Neural crest cell (in vitro differentiated cells): Measurements from ENCODE around the gene C2CD4B. TPM values are rescaled to one million over a fixed set of nuclear protein-coding genes. Genes with fewer than 3 reads are reported as not detected.

Source experiments
- DNase-seq: peaks from one replicate; pipeline ENCODE4 v3.0.0; 2021; ENCODE audit warnings: low read depth, mixed read lengths, low spot score
- H3K27ac Mint-ChIP-seq: one replicate; pipeline ENCODE4 v1.8.0; 2021; ENCODE audit warnings: mild to moderate bottlenecking, mixed read lengths; ENCODE audit not compliant: unreplicated experiment
- H3K27me3 Mint-ChIP-seq: 2 replicates; pipeline ENCODE4 v1.8.0; 2021; ENCODE audit warnings: low read depth, mild to moderate bottlenecking, mixed read lengths
- H3K36me3 Mint-ChIP-seq: 2 replicates; pipeline ENCODE4 v1.8.0; 2021; ENCODE audit warnings: low read depth, mild to moderate bottlenecking, mixed read lengths
- H3K4me1 Mint-ChIP-seq: 2 replicates; pipeline ENCODE4 v1.8.0; 2021; ENCODE audit warnings: mixed read lengths
- H3K4me3 Mint-ChIP-seq: one replicate; pipeline ENCODE4 v1.8.0; 2021; ENCODE audit warnings: mild to moderate bottlenecking, mixed read lengths
- H3K9me3 Mint-ChIP-seq: 2 replicates; pipeline ENCODE4 v1.8.0; 2021; ENCODE audit warnings: mixed read lengths
- CTCF ChIP-seq: fragments of 200-600 bp; sonication (generic); conservative IDR thresholded peaks from 2 replicates; pipeline ENCODE4 v1.5.0; 2021; ENCODE audit warnings: antibody characterized with exemption, mild to moderate bottlenecking
- total RNA-seq: library from RNA; stranded (reverse); gene quantifications from 2 replicates; pipeline ENCODE4 v1.2.1, GENCODE V29; 2021

Gene C2CD4B
- total RNA-seq, 1 donor from 2014 or later: not detected

GRCh38 chr15:62150445-62150844 lies 14.6 kb downstream of the C2CD4B start:
- H3K27me3 Mint-ChIP-seq: peaks cover 18% of the 10 kb centered on the region
- TF ChIP-seq CTCF: no peak
- no peak overlapping the region for H3K4me3 Mint-ChIP-seq
- no peaks in the 10 kb centered on the region for H3K36me3 Mint-ChIP-seq
- DNase-seq: no peak
- no peak overlapping the region for H3K27ac Mint-ChIP-seq
- H3K4me1 Mint-ChIP-seq: no peaks in the 10 kb centered on the region
- peaks cover 3% of the 10 kb centered on the region for H3K9me3 Mint-ChIP-seq

GRCh38 chr15:62149729-62150128 lies 15.4 kb downstream of the C2CD4B start:
- DNase-seq: no peak
- Mint-ChIP-seq H3K27ac (no peak overlapping the region), H3K27me3 (peaks cover 11% of the 10 kb centered on the region), H3K9me3 (peaks cover 3% of the 10 kb centered on the region), H3K4me3 (no peak overlapping the region), H3K4me1 (no peaks in the 10 kb centered on the region), H3K36me3 (no peaks in the 10 kb centered on the region)
- no peak for TF ChIP-seq CTCF

- peaks cover 3% of the 10 kb centered on the region for H3K9me3 Mint-ChIP-seq
- DNase-seq: no peak
- no peak overlapping the region for H3K27ac Mint-ChIP-seq
- H3K36me3 Mint-ChIP-seq: no peaks in the 10 kb centered on the region
- TF ChIP-seq CTCF: no peak
- no peaks in the 10 kb centered on the region for H3K4me1 Mint-ChIP-seq
- no peak overlapping the region for H3K4me3 Mint-ChIP-seq
- H3K27me3 Mint-ChIP-seq: peaks cover 3% of the 10 kb centered on the region
These were observed 17.5 kb downstream of the C2CD4B start for GRCh38 chr15:62147551-62147950.

- Mint-ChIP-seq H3K4me1 (no peaks in the 10 kb centered on the region), H3K4me3 (no peak overlapping the region), H3K9me3 (peaks cover 3% of the 10 kb centered on the region), H3K27ac (no peak overlapping the region), H3K27me3 (peaks cover 3% of the 10 kb centered on the region), H3K36me3 (no peaks in the 10 kb centered on the region)
- TF ChIP-seq CTCF: no peak
- no peak for DNase-seq
These were observed 17.9 kb downstream of the C2CD4B start for GRCh38 chr15:62147149-62147548.

- no peak for DNase-seq
- Mint-ChIP-seq H3K27ac (no peak overlapping the region), H3K4me3 (no peak overlapping the region), H3K4me1 (no peaks in the 10 kb centered on the region), H3K27me3 (no peaks in the 10 kb centered on the region), H3K9me3 (peaks cover 3% of the 10 kb centered on the region), H3K36me3 (no peaks in the 10 kb centered on the region)
- no peak for TF ChIP-seq CTCF
These were observed 19.9 kb downstream of the C2CD4B start for GRCh38 chr15:62145015-62145735.
